Activated T-cell treated with anti-CD3 and anti-CD28 coated beads, Interleukin-2, amount 50 U/mL, for 1 hour (primary cell): ENCODE data around the gene METTL16.

ENCODE experiments used
- DNase-seq: peaks from one replicate; pipeline ENCODE4 v3.0.0-alpha.2; 2020

The METTL16 gene

GRCh38 chr17:2377659-2378058, 134.0 kb downstream of the METTL16 start:
- DNase-seq, result no peak

- no peak for DNase-seq
Observed at GRCh38 chr17:2376107-2376506, 135.6 kb downstream of the METTL16 start.

GRCh38 chr17:2375406-2375805, 136.3 kb downstream of the METTL16 start:
- no peak for DNase-seq

- no peak for DNase-seq
Observed at GRCh38 chr17:2374549-2375285, 137.0 kb downstream of the METTL16 start.

GRCh38 chr17:2373179-2373578, 138.5 kb downstream of the METTL16 start:
- DNase-seq, result no peak

- DNase-seq, result no peak
Observed at GRCh38 chr17:2372681-2373080, 139.0 kb downstream of the METTL16 start.

- DNase-seq, result no peak
Observed at GRCh38 chr17:2372180-2372579, 139.5 kb downstream of the METTL16 start.

- DNase-seq, result no peak
Observed at GRCh38 chr17:2371183-2372130, 140.2 kb downstream of the METTL16 start.

- no peak for DNase-seq
Observed at GRCh38 chr17:2370211-2370589, 141.5 kb downstream of the METTL16 start.

GRCh38 chr17:2369551-2370210, 142.0 kb downstream of the METTL16 start:
- DNase-seq, result no peak

- DNase-seq, result no peak
Observed at GRCh38 chr17:2369039-2369438, 142.6 kb downstream of the METTL16 start.

- no peak for DNase-seq
Observed at GRCh38 chr17:2368359-2368758, 143.3 kb downstream of the METTL16 start.

- DNase-seq, result no peak
Observed at GRCh38 chr17:2366747-2367494, 144.8 kb downstream of the METTL16 start.
